Hepatocyte (in vitro differentiated cells): ENCODE data around the gene MTAP. TPM values are rescaled to one million over a fixed set of nuclear protein-coding genes. Genes with fewer than 3 reads are reported as not detected.
A peak's percentile ranks its signal among the peaks of the same experiment; 100 is the strongest.

ENCODE experiments used
- DNase-seq: peaks from one replicate; pipeline ENCODE4 v3.0.0-alpha.2; 2016; ENCODE audit warnings: low spot score
- H2AFZ ChIP-seq: fragments of 200-600 bp; sonication (generic); 2 replicates; pipeline ENCODE4 v1.6.0; 2016; ENCODE audit warnings: antibody characterized with exemption, mild to moderate bottlenecking
- H3K27ac ChIP-seq: fragments of 200-600 bp; sonication (generic); 2 replicates; pipeline ENCODE4 v1.5.1; 2016; ENCODE audit warnings: mild to moderate bottlenecking
- H3K27me3 ChIP-seq: fragments of 200-600 bp; sonication (generic); 2 replicates; pipeline ENCODE4 v1.6.1; 2016
- H3K36me3 ChIP-seq: fragments of 200-600 bp; sonication (generic); replicated peaks from 2 replicates; pipeline ENCODE4 v1.5.1; 2016; ENCODE audit warnings: low read depth; ENCODE audit not compliant: insufficient read depth
- H3K4me1 ChIP-seq: fragments of 200-600 bp; sonication (generic); 2 replicates; pipeline ENCODE4 v1.5.1; 2016; ENCODE audit warnings: mild to moderate bottlenecking, moderate library complexity; ENCODE audit not compliant: insufficient read depth
- H3K4me2 ChIP-seq: fragments of 200-600 bp; sonication (generic); 2 replicates; pipeline ENCODE4 v1.6.0; 2016
- H3K4me3 ChIP-seq: fragments of 200-600 bp; sonication (generic); 2 replicates; pipeline ENCODE4 v1.5.1; 2016; ENCODE audit warnings: mild to moderate bottlenecking
- H3K79me2 ChIP-seq: fragments of 200-600 bp; sonication (generic); 2 replicates; pipeline ENCODE4 v1.6.0; 2017; ENCODE audit warnings: mild to moderate bottlenecking
- H3K9me2 ChIP-seq: fragments of 200-600 bp; sonication (generic); replicated peaks from 2 replicates; pipeline ENCODE4 v1.6.0; 2017; ENCODE audit warnings: mild to moderate bottlenecking; ENCODE audit not compliant: insufficient read depth
- H3K9me3 ChIP-seq: fragments of 200-600 bp; sonication (generic); 2 replicates; pipeline ENCODE4 v1.5.1; 2016; ENCODE audit warnings: low read depth, mild to moderate bottlenecking
- H4K20me1 ChIP-seq: fragments of 200-600 bp; sonication (generic); 2 replicates; pipeline ENCODE4 v1.6.0; 2016; ENCODE audit warnings: mild to moderate bottlenecking; ENCODE audit not compliant: insufficient read depth, poor library complexity, severe bottlenecking
- EZH2 ChIP-seq: fragments of 200-600 bp; sonication (generic); IDR thresholded peaks from 2 replicates; pipeline ENCODE4 v1.6.1; 2016; ENCODE audit warnings: antibody characterized with exemption, mild to moderate bottlenecking, borderline replicate concordance
- EZH2phosphoT487 ChIP-seq: fragments of 200-600 bp; sonication (generic); IDR thresholded peaks from one replicate; pipeline ENCODE4 v1.6.1; 2018; ENCODE audit warnings: antibody characterized with exemption, mild to moderate bottlenecking, low read depth, moderate library complexity; ENCODE audit not compliant: unreplicated experiment, severe bottlenecking
- WGBS: methylation state at CpG from one replicate; pipeline ENCODE4 v1.1.6; 2016; ENCODE audit warnings: low lambda C conversion rate; ENCODE audit errors: missing lambda C conversion rate; 5-methylcytosine and 5-hydroxymethylcytosine counted together
- polyA plus RNA-seq: library from polyadenylated mRNA; unstranded; fragments of >200 nt; fragmentation: Nextera tagmentation; extraction: Ambion mirVana; gene quantifications from 2 replicates; pipeline ENCODE4 v1.2.1, GENCODE V29; 2016
- total RNA-seq: library from RNA; depleted of rRNA; stranded (reverse); fragments of >200 nt; gene quantifications from 2 replicates; pipeline ENCODE4 v1.2.3, GENCODE V29; 2014
- TF ChIP-seq, protein P1 (sequence below): fragments of 200-600 bp; sonication (generic); IDR thresholded peaks from 2 replicates; pipeline ENCODE4 v1.5.1; 2016; ENCODE audit warnings: antibody characterized with exemption, mild to moderate bottlenecking; ENCODE audit not compliant: poor library complexity

MTAP gene
- total and polyA plus RNA-seq, 2 experiments from 2014 or later, result 21.2 to 38.8 TPM

DNA sequence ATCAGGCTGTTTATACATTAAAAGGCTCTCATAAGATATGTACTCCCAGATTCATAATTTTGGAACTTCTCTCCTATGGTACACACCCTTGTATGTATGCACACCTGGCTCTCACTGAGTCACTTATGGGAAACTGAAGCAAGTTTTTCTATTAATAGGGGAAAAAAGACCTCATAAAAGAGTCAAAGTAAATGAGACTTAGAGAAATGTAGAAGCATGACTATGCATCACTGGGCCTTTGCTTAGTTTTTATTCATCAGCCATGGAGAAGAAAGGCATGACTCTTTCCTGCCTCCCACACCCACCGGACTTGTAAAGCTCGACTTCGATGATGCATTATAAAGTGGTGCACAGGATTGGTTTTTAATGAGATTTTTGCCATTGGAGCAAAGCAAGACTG is 28.2 kb downstream of the MTAP start:
- H3K9me2 ChIP-seq, result no peaks in the 10 kb centered on the region
- 95% methylated on average over 3 of the region's 3 CpGs for WGBS
- no peak overlapping the region for H2AFZ ChIP-seq
- peaks cover 18% of the 10 kb centered on the region for H3K79me2 ChIP-seq
- H3K27me3 ChIP-seq, result no peaks in the 10 kb centered on the region
- no peaks in the 10 kb centered on the region for H3K9me3 ChIP-seq
- no peak overlapping the region for H3K27ac ChIP-seq
- no peak for DNase-seq
- no peaks in the 10 kb centered on the region for H3K36me3 ChIP-seq
- H3K4me3 ChIP-seq, result no peak overlapping the region
- no peak overlapping the region for H3K4me2 ChIP-seq
- H3K4me1 ChIP-seq, result no peaks in the 10 kb centered on the region
- no peaks in the 10 kb centered on the region for H4K20me1 ChIP-seq
- TF ChIP-seq, protein P1, sequence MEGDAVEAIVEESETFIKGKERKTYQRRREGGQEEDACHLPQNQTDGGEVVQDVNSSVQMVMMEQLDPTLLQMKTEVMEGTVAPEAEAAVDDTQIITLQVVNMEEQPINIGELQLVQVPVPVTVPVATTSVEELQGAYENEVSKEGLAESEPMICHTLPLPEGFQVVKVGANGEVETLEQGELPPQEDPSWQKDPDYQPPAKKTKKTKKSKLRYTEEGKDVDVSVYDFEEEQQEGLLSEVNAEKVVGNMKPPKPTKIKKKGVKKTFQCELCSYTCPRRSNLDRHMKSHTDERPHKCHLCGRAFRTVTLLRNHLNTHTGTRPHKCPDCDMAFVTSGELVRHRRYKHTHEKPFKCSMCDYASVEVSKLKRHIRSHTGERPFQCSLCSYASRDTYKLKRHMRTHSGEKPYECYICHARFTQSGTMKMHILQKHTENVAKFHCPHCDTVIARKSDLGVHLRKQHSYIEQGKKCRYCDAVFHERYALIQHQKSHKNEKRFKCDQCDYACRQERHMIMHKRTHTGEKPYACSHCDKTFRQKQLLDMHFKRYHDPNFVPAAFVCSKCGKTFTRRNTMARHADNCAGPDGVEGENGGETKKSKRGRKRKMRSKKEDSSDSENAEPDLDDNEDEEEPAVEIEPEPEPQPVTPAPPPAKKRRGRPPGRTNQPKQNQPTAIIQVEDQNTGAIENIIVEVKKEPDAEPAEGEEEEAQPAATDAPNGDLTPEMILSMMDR, result no peak
- no peak for TF ChIP-seq EZH2phosphoT487
- no peak for TF ChIP-seq EZH2

DNA sequence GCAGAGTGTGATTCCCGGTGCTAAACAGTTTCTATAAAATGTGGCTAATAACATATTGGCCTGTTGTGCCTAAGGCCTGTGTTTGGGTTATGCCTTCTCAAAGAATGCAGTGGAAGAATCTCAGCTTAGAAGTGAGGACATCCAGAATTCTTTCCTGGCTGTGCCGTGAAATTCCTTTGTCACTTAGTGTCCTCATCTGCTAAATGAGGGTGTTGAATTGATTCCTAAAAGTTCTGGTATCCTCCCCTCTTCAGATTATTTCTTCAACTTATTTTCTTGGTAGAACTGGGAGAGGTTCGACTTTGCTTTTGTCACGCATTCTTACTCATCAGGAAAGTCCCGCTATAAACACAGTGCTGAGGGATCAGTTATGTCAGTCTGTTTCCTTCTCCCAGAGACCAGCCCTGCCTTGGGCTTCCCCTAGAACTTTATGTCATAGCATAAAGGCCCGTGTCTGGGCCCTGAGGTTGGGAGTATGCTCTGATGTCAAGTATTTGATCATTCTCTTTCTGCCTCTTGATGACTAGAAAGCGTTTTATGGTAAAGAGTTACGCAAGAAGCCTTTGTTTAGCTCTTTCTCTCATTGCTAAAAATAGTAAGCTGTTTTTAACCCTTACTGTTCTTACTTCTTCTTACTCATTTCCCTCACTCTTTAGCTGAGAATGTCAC is 29.5 kb downstream of the MTAP start:
- DNase-seq, result peak; percentile 48
- no peak overlapping the region for H2AFZ ChIP-seq
- H3K4me3 ChIP-seq, result no peak overlapping the region
- peaks cover 14% of the 10 kb centered on the region for H3K79me2 ChIP-seq
- no peaks in the 10 kb centered on the region for H3K4me1 ChIP-seq
- no peaks in the 10 kb centered on the region for H3K27me3 ChIP-seq
- H3K9me3 ChIP-seq, result no peaks in the 10 kb centered on the region
- TF ChIP-seq, protein P1, result no peak
- no peak for TF ChIP-seq EZH2
- TF ChIP-seq EZH2phosphoT487, result no peak
- H3K4me2 ChIP-seq, result no peak overlapping the region
- H4K20me1 ChIP-seq, result no peaks in the 10 kb centered on the region
- H3K27ac ChIP-seq, result peak overlapping the region; percentile 65
- H3K9me2 ChIP-seq, result no peaks in the 10 kb centered on the region
- H3K36me3 ChIP-seq, result no peaks in the 10 kb centered on the region
- WGBS, result 75% methylated on average over 8 of the region's 8 CpGs

DNA sequence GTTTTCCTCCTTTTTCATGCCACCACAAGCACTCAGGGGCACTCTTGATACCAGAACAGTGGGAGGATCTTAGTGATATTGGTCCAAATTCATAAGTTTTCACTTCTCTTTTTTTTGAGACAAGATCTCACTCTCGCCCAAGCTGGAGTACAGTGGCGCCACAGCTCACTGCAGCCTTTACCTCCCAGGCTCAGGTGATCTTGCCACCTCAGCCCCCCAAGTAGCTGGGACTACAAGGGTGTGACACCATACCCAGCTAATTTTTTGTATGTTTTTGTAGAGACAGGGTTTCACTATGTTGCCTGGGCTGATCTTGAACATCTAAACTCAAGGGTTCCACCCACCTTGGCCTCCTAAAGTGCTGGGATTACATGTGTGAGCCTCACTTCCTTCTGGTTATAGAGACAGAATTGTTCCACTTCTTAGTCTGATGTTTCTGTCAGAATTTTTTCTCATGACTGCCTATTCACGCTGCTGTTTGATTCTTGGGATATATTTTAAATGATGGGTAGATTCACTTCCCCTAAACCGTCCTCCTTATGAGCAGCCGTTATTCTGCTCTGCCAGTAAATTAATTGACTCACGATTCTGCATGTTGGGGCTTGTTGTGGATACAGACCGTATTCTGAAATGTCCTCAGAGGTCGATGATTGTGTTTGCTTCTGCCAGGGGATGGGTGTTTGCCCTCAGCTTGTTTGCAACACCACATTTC is 30.8 kb downstream of the MTAP start:
- DNase-seq, result no peak
- H3K27me3 ChIP-seq, result no peaks in the 10 kb centered on the region
- no peak overlapping the region for H3K27ac ChIP-seq
- no peak overlapping the region for H3K4me3 ChIP-seq
- H4K20me1 ChIP-seq, result no peaks in the 10 kb centered on the region
- WGBS, result 95% methylated on average over 8 of the region's 8 CpGs
- no peaks in the 10 kb centered on the region for H3K9me3 ChIP-seq
- peaks cover 14% of the 10 kb centered on the region for H3K79me2 ChIP-seq
- TF ChIP-seq EZH2, result no peak
- TF ChIP-seq, protein P1, result no peak
- no peak for TF ChIP-seq EZH2phosphoT487
- H3K9me2 ChIP-seq, result no peaks in the 10 kb centered on the region
- no peaks in the 10 kb centered on the region for H3K4me1 ChIP-seq
- no peak overlapping the region for H3K4me2 ChIP-seq
- no peaks in the 10 kb centered on the region for H3K36me3 ChIP-seq
- H2AFZ ChIP-seq, result no peak overlapping the region
